ENCODE measurements around the gene ZGPAT. TPM values are rescaled to one million over a fixed set of nuclear protein-coding genes. Genes with fewer than 3 reads are reported as not detected.

The ZGPAT gene
- total and polyA plus RNA-seq, 2 of the 13 experiments (the other 11 are each of a cell fraction or from before 2014, with no cell fraction given) = 23.0 to 41.9 TPM

DNA sequence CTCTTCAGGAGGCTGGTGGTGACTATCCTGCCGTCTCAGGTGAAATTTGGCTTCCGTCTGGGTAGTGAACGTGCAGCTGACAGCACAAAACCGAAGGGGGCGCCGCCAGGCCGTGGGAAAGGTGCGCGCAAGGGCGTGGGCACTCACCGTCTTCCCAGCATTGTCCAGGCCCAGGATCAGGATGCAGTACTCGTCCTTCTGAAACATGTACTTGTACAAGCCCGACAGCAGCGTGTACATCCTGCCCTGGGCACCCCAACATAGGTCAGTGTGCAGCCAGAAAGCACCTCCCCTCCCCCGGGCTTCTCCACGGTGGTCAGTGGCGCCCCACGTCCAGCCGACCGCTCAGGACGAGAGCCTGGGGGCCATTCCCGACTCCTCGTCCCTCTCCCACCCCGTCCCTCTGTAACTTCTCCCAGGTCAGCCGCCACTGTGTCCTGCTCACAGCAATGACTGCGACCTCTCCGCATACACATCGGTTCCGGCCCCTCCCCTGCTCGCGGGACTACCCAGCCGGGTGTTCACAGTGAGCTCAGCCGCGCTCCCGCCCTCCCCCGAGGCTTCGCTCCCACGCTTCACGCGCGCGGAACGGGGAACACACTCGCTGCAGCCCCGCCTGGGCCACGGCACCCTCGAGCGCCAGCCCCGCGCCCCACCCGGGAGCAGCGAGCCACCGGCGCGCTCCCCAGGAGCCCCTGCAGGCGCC, 834 bp upstream of the ZGPAT start (continued):
- TF ChIP-seq MIER2 (CRISPR knock-in tag; IDR thresholded peaks at IDR 0.05) = peak; percentile 49; the same call in 1 of the 2 replicates
- TF ChIP-seq SP5 (CRISPR knock-in tag; IDR thresholded peaks at IDR 0.05; ENCODE audit: borderline replicate concordance, low read depth) = 0 out of 2 replicates have a peak, but pooled peaks have one; percentile 30
- TF ChIP-seq, protein P1, sequence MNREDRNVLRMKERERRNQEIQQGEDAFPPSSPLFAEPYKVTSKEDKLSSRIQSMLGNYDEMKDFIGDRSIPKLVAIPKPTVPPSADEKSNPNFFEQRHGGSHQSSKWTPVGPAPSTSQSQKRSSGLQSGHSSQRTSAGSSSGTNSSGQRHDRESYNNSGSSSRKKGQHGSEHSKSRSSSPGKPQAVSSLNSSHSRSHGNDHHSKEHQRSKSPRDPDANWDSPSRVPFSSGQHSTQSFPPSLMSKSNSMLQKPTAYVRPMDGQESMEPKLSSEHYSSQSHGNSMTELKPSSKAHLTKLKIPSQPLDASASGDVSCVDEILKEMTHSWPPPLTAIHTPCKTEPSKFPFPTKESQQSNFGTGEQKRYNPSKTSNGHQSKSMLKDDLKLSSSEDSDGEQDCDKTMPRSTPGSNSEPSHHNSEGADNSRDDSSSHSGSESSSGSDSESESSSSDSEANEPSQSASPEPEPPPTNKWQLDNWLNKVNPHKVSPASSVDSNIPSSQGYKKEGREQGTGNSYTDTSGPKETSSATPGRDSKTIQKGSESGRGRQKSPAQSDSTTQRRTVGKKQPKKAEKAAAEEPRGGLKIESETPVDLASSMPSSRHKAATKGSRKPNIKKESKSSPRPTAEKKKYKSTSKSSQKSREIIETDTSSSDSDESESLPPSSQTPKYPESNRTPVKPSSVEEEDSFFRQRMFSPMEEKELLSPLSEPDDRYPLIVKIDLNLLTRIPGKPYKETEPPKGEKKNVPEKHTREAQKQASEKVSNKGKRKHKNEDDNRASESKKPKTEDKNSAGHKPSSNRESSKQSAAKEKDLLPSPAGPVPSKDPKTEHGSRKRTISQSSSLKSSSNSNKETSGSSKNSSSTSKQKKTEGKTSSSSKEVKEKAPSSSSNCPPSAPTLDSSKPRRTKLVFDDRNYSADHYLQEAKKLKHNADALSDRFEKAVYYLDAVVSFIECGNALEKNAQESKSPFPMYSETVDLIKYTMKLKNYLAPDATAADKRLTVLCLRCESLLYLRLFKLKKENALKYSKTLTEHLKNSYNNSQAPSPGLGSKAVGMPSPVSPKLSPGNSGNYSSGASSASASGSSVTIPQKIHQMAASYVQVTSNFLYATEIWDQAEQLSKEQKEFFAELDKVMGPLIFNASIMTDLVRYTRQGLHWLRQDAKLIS (CRISPR knock-in tag; IDR thresholded peaks at IDR 0.05) = 0 out of 2 replicates have a peak, but pooled peaks have one; percentile 55
- TF ChIP-seq CC2D1A (CRISPR knock-in tag; IDR thresholded peaks at IDR 0.05) = 0 out of 2 replicates have a peak, but pooled peaks have one; percentile 60
- TF ChIP-seq BRCA1 (CRISPR knock-in tag; IDR thresholded peaks at IDR 0.05) = no peak
- no peak for TF ChIP-seq ATM (IDR thresholded peaks at IDR 0.05; ENCODE audit: borderline replicate concordance)
- peak; percentile 19; the same call in 1 of the 2 replicates for TF ChIP-seq NRL (CRISPR knock-in tag; IDR thresholded peaks at IDR 0.05; ENCODE audit: borderline replicate concordance)
- TF ChIP-seq MTF2 (CRISPR knock-in tag; IDR thresholded peaks at IDR 0.05; ENCODE audit: borderline replicate concordance) = no peak
- TF ChIP-seq, protein P2, sequence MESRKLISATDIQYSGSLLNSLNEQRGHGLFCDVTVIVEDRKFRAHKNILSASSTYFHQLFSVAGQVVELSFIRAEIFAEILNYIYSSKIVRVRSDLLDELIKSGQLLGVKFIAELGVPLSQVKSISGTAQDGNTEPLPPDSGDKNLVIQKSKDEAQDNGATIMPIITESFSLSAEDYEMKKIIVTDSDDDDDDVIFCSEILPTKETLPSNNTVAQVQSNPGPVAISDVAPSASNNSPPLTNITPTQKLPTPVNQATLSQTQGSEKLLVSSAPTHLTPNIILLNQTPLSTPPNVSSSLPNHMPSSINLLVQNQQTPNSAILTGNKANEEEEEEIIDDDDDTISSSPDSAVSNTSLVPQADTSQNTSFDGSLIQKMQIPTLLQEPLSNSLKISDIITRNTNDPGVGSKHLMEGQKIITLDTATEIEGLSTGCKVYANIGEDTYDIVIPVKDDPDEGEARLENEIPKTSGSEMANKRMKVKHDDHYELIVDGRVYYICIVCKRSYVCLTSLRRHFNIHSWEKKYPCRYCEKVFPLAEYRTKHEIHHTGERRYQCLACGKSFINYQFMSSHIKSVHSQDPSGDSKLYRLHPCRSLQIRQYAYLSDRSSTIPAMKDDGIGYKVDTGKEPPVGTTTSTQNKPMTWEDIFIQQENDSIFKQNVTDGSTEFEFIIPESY (CRISPR knock-in tag; IDR thresholded peaks at IDR 0.05) = peak; percentile 79
- peak; percentile 11; the same call in 1 of the 2 replicates for TF ChIP-seq NFKB2 (CRISPR knock-in tag; IDR thresholded peaks at IDR 0.05; ENCODE audit: borderline replicate concordance)
- no peak for TF ChIP-seq ZBTB3 (CRISPR knock-in tag; IDR thresholded peaks at IDR 0.05; ENCODE audit: borderline replicate concordance, low read depth)
- no peak for TF ChIP-seq ZNF160 (CRISPR knock-in tag; IDR thresholded peaks at IDR 0.05)
- TF ChIP-seq, protein P3, sequence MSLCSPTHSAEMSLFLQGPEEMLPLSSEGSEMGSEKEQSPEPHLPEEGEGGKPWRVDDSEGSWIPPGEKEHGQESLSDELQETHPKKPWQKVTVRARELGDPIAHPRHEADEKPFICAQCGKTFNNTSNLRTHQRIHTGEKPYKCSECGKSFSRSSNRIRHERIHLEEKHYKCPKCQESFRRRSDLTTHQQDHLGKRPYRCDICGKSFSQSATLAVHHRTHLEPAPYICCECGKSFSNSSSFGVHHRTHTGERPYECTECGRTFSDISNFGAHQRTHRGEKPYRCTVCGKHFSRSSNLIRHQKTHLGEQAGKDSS (CRISPR knock-in tag; IDR thresholded peaks at IDR 0.05; ENCODE audit: borderline replicate concordance, low read depth) = peak; percentile 67
- TF ChIP-seq ZNF546 (CRISPR knock-in tag; conservative IDR thresholded peaks at IDR 0.05) = no peak
- TF ChIP-seq ZNF670 (CRISPR knock-in tag; IDR thresholded peaks at IDR 0.05; ENCODE audit: borderline replicate concordance) = 0 out of 2 replicates have a peak, but pooled peaks have one; percentile 31
- peak; percentile 37; the same call in 1 of the 2 replicates for TF ChIP-seq NAIF1 (CRISPR knock-in tag; IDR thresholded peaks at IDR 0.05; ENCODE audit: borderline replicate concordance)
- TF ChIP-seq ZNF607 (CRISPR knock-in tag; IDR thresholded peaks at IDR 0.05; ENCODE audit: borderline replicate concordance) = peak; percentile 19; the same call in 1 of the 2 replicates
- peak; percentile 42; the same call in 1 of the 2 replicates for TF ChIP-seq DPF2 (CRISPR knock-in tag; IDR thresholded peaks at IDR 0.05; ENCODE audit: borderline replicate concordance, low read depth)
- TF ChIP-seq, protein P4, sequence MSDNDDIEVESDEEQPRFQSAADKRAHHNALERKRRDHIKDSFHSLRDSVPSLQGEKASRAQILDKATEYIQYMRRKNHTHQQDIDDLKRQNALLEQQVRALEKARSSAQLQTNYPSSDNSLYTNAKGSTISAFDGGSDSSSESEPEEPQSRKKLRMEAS (IDR thresholded peaks at IDR 0.05) = peak; percentile 80; the same call in 1 of the 2 replicates
- 0 out of 2 replicates have a peak, but pooled peaks have one; percentile 1 for TF ChIP-seq ZNF180 (CRISPR knock-in tag; IDR thresholded peaks at IDR 0.05; ENCODE audit: borderline replicate concordance, low read depth)
- TF ChIP-seq HDAC6 (IDR thresholded peaks at IDR 0.05; ENCODE audit: low read depth, low read length) = no peak
- TF ChIP-seq SOX6 (IDR thresholded peaks at IDR 0.05) = no peak
- peak; percentile 43; the same call in 1 of the 2 replicates for TF ChIP-seq SOX6 (CRISPR knock-in tag; IDR thresholded peaks at IDR 0.05)
